Measurements from ENCODE around the gene TBX1.

GRCh38 chr22:19810381-19811201 lies 50.0 kb downstream of the TBX1 start:
- no peak for TF ChIP-seq CTCF (IDR thresholded peaks at IDR 0.05)
- no peak for TF ChIP-seq POLR2A (IDR thresholded peaks at IDR 0.05)

Measured in uterus (tissue), 2 donors.